Activated CD4-positive, alpha-beta memory T cell treated with anti-CD3 and anti-CD28 coated beads, Interleukin-2, amount 10 ng/mL, durations not matched to agents 7 days and 5 days (primary cell): Measurements from ENCODE around the gene USP25. TPM values are rescaled to one million over a fixed set of nuclear protein-coding genes. Genes with fewer than 3 reads are reported as not detected.
A peak's percentile ranks its signal among the peaks of the same experiment; 100 is the strongest.

Experiments used
- CTCF ChIA-PET: fragments of 350-600 bp; sonication (Branson Sonifier 250); formaldehyde crosslinking; loops from one replicate; lab custom pipeline; 2021; ENCODE audit warnings: antibody characterized with exemption, inconsistent platforms; lab: Charles Lee
- POLR2A ChIA-PET: fragments of 350-600 bp; sonication (Branson Sonifier 250); formaldehyde crosslinking; loops from one replicate; lab custom pipeline; 2021; ENCODE audit warnings: antibody characterized with exemption; lab: Charles Lee
- DNase-seq: peaks from one replicate; pipeline ENCODE4 v3.0.0-alpha.2; 2020
- H3K27ac Mint-ChIP-seq: one replicate; pipeline ENCODE4 v1.8.0; 2021; ENCODE audit warnings: mild to moderate bottlenecking, mixed read lengths
- H3K27me3 Mint-ChIP-seq: one replicate; pipeline ENCODE4 v1.8.0; 2021; ENCODE audit warnings: mixed read lengths
- H3K36me3 Mint-ChIP-seq: one replicate; pipeline ENCODE4 v1.8.0; 2021; ENCODE audit warnings: low read depth, mixed read lengths
- H3K4me1 Mint-ChIP-seq: one replicate; pipeline ENCODE4 v1.8.0; 2021; ENCODE audit warnings: mixed read lengths
- H3K4me3 Mint-ChIP-seq: one replicate; pipeline ENCODE4 v1.8.0; 2021; ENCODE audit warnings: mild to moderate bottlenecking, mixed read lengths
- H3K9me3 Mint-ChIP-seq: one replicate; pipeline ENCODE4 v1.8.0; 2021; ENCODE audit warnings: mixed read lengths
- total RNA-seq, 2 experiments: library from RNA; stranded (reverse); gene quantifications; one replicate each; pipeline ENCODE4 v1.2.3, GENCODE V29; 2021

USP25 gene, protein sequence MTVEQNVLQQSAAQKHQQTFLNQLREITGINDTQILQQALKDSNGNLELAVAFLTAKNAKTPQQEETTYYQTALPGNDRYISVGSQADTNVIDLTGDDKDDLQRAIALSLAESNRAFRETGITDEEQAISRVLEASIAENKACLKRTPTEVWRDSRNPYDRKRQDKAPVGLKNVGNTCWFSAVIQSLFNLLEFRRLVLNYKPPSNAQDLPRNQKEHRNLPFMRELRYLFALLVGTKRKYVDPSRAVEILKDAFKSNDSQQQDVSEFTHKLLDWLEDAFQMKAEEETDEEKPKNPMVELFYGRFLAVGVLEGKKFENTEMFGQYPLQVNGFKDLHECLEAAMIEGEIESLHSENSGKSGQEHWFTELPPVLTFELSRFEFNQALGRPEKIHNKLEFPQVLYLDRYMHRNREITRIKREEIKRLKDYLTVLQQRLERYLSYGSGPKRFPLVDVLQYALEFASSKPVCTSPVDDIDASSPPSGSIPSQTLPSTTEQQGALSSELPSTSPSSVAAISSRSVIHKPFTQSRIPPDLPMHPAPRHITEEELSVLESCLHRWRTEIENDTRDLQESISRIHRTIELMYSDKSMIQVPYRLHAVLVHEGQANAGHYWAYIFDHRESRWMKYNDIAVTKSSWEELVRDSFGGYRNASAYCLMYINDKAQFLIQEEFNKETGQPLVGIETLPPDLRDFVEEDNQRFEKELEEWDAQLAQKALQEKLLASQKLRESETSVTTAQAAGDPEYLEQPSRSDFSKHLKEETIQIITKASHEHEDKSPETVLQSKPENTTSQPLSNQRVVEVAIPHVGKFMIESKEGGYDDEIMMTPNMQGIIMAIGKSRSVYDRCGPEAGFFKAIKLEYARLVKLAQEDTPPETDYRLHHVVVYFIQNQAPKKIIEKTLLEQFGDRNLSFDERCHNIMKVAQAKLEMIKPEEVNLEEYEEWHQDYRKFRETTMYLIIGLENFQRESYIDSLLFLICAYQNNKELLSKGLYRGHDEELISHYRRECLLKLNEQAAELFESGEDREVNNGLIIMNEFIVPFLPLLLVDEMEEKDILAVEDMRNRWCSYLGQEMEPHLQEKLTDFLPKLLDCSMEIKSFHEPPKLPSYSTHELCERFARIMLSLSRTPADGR
- total RNA-seq, result 10 to 100 TPM; 53.5 to 61.0 TPM

DNA sequence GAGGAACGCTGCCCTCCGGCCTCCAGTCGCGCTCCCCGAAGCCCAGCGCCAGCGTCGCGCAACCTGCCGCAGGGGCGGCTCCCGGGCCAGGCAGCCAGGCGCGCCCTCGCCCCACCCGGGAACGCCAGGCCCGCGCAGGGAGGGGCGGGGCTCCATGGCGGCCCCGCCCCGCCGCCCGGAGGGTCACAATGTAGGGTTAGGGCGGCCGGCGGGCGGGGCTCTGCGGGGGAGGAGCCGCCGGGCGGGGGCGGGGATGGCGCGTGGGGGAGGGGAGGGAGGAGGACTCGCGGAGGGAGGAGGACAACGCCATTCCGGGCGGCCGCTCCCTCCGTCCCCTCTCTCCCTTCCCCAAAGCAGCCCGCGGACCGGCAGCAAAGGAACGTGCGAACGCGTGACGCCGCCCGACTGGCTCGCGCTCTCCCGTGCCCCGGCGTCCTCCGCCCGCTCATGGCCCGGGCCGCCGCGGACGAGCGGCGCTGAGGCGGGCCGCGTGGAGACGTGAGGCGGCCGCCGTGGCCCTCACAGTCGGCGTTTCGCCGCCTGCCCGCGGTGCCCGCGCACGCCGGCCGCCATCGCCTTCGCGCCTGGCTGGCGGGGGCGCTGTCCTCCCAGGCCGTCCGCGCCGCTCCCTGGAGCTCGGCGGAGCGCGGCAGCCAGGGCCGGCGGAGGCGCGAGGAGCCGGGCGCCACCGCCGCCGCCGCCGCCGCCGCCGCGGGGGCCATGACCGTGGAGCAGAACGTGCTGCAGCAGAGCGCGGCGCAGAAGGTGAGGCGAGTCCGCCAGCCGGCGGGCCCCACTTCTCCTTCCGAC, at the start of gene USP25:
Gene USP25 (plus strand): TSS at position 309 of the 810 bp plus-strand sequence. CDS start 412 bp downstream, at position 721.
- Mint-ChIP-seq H3K27ac (peak within 1 kb of the TSS; percentile 93), H3K4me1 (peaks cover 26% of the 10 kb centered on the region), H3K9me3 (no peaks in the 10 kb centered on the region), H3K4me3 (peak within 1 kb of the TSS; percentile 94), H3K36me3 (peaks cover 7% of the 10 kb centered on the region), H3K27me3 (peaks cover 9% of the 10 kb centered on the region)
- DNase-seq, result peak; percentile 90
- POLR2A ChIA-PET, result interaction anchor here (0.7 to 1.2 kb wide), 4 partner anchors 29 to 1203 kb away, joined by 3 read pairs; no protein-coding TSS in a partner anchor
- CTCF ChIA-PET, result interaction anchor here (0.8 to 1.0 kb wide), 2 partner anchors 64 to 97 kb away, joined by 5 to 8 read pairs; no protein-coding TSS in a partner anchor

DNA sequence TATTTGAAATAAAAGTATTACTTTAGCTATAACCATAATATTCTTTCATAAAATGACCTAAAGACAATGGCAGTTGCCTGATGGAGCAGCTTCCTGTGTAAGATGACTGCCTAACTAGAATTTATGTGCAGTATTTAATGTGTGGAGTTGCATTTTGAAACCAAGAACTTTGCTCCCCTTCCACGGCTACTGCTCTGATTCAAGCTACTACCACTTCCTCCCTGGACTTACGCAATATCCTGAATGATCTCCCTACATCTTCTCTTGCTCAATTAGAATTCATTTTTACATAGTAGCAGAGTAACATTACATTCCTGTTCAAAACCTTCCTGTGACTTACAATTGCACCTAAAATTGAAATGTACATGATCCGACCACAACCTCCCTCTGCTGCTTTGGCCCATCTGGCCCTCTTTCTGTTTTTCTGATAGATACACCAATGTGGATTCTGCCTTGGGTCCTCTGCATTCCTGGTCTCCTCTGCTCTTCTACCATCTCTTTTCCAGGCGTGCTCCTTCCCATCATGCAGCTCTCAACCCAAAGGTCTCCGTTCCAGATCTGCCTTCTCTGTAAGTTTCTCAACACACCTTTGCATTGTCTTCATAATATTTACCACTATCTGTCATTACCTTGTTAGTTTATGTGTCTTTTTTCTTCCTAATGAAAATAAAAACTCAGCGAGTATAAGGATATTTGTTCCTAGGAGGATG, 47.4 kb upstream of the USP25 start:
- ChIA-PET POLR2A (interaction anchor here (0.7 kb wide), 1 partner anchor 24 kb away, joined by 3 read pairs; no protein-coding TSS in a partner anchor), CTCF (no interaction called here)
- H3K36me3 Mint-ChIP-seq, result no peaks in the 10 kb centered on the region
- no peaks in the 10 kb centered on the region for H3K9me3 Mint-ChIP-seq
- DNase-seq, result no peak
- peak overlapping the region; percentile 16 for H3K27ac Mint-ChIP-seq
- H3K4me1 Mint-ChIP-seq, result peaks cover 11% of the 10 kb centered on the region
- no peak overlapping the region for H3K4me3 Mint-ChIP-seq
- H3K27me3 Mint-ChIP-seq, result peaks cover 2% of the 10 kb centered on the region

DNA sequence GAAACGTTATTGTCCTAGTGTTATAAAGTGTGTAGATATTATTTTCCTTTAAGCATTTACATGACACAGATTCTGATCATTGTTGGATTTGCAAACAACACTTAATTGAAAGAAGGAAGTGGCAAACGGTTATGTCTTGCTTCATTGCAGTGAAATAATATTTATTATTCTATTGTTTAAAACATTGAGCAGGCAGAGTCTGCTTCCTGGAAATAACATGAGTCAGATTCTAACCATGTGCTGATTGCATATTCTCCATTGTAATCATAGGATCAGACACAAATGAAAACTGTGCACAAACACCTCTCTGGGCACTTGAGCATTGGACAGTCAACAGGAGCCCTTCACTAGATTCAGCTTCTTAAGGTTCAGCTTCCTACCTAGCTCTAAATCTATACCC, 46.8 kb upstream of the USP25 start:
- Mint-ChIP-seq H3K4me1 (peaks cover 11% of the 10 kb centered on the region), H3K9me3 (no peaks in the 10 kb centered on the region), H3K36me3 (no peaks in the 10 kb centered on the region), H3K4me3 (no peak overlapping the region), H3K27ac (no peak overlapping the region), H3K27me3 (peaks cover 2% of the 10 kb centered on the region)
- POLR2A ChIA-PET, result no interaction called here
- DNase-seq, result no peak
- CTCF ChIA-PET, result no interaction called here

DNA sequence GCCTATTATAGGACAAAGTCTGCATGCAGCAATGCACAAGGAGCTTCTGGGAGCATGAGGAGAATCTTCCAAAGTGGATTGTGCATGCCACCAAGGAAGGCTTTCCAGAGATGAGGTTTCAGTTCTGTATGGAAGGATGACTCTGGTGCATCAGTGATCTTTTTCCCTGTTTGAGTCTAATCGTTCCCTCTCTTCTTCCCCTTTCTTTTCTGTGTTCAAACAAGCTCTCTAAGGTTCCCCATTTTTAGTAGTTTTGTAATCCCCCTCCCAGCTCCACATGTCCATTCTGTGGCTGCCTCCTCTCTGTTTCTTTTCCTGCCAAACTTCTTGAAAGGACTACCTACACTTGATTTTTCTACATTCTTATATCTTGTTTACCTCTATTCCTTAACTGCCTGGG, 43.3 kb upstream of the USP25 start:
- H3K36me3 Mint-ChIP-seq, result no peaks in the 10 kb centered on the region
- CTCF ChIA-PET, result no interaction called here
- H3K27ac Mint-ChIP-seq, result no peak overlapping the region
- H3K27me3 Mint-ChIP-seq, result no peaks in the 10 kb centered on the region
- DNase-seq, result no peak
- POLR2A ChIA-PET, result no interaction called here
- H3K4me3 Mint-ChIP-seq, result no peak overlapping the region
- H3K9me3 Mint-ChIP-seq, result no peaks in the 10 kb centered on the region
- H3K4me1 Mint-ChIP-seq, result peaks cover 15% of the 10 kb centered on the region

DNA sequence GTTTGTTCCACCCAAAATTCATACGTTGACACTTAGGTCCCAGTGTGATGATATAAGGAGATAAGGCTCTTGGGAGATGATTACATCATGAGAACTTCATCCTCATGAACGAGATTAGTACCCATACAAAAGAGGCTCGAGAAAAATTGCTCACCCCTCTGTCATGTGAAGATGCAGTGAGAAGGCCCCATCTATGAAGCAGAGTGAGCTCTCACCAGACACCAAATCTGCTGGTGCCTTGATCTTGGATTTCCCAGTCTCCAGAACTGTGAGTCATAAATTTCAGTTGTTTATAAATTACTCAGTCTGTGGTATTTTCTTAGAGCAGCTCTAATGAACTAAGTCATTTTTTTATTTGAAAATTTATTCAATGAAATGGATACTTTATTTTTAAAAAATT, 42.6 kb upstream of the USP25 start:
- H3K27me3 Mint-ChIP-seq, result no peaks in the 10 kb centered on the region
- DNase-seq, result no peak
- H3K9me3 Mint-ChIP-seq, result no peaks in the 10 kb centered on the region
- CTCF ChIA-PET, result no interaction called here
- no peak overlapping the region for H3K4me3 Mint-ChIP-seq
- peaks cover 12% of the 10 kb centered on the region for H3K4me1 Mint-ChIP-seq
- no peak overlapping the region for H3K27ac Mint-ChIP-seq
- no peaks in the 10 kb centered on the region for H3K36me3 Mint-ChIP-seq
- POLR2A ChIA-PET, result no interaction called here

DNA sequence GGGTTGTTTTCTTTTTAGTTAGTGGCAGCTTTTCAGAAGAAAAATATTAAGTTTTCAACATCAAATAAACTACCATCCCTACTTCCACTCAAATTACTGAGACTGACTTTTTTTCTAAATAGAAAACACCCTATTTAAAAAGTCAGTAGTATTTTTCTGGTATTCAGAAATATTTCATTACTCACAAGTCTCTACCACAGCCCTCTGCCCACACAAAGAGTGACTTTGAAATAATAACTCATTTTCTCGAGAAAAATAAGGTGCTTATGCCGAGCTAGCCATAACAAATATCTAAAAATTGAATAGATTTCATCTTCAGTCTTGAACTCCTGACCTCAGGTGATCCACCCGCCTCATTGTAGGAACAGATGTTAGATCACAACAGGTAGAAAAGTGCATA, 41.8 kb upstream of the USP25 start:
- Mint-ChIP-seq H3K36me3 (no peaks in the 10 kb centered on the region), H3K4me1 (peaks cover 5% of the 10 kb centered on the region), H3K4me3 (no peak overlapping the region), H3K9me3 (no peaks in the 10 kb centered on the region), H3K27me3 (no peaks in the 10 kb centered on the region), H3K27ac (no peak overlapping the region)
- ChIA-PET CTCF (no interaction called here), POLR2A (no interaction called here)
- no peak for DNase-seq

DNA sequence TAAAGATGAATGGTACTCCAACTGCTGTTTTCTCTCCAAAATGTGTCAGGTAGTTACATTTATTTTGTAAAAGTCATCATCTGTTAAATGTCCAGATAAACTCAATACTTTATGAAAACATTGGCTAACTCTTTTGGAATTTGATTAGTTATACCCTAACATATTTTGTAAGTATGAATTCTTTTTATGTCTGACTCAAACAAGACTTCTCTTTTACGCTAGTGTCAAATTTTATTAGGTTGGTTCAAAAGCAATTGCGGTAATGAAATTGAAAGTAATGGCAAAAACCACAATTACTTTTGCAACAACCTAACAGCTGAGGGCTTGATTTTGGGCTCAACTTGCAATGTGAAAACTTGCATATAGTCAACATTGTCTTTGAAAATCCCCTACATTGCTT, 41.0 kb upstream of the USP25 start:
- Mint-ChIP-seq H3K9me3 (no peaks in the 10 kb centered on the region), H3K36me3 (no peaks in the 10 kb centered on the region), H3K27me3 (no peaks in the 10 kb centered on the region), H3K4me1 (peaks cover 4% of the 10 kb centered on the region), H3K4me3 (no peak overlapping the region), H3K27ac (no peak overlapping the region)
- ChIA-PET POLR2A (no interaction called here), CTCF (no interaction called here)
- no peak for DNase-seq

DNA sequence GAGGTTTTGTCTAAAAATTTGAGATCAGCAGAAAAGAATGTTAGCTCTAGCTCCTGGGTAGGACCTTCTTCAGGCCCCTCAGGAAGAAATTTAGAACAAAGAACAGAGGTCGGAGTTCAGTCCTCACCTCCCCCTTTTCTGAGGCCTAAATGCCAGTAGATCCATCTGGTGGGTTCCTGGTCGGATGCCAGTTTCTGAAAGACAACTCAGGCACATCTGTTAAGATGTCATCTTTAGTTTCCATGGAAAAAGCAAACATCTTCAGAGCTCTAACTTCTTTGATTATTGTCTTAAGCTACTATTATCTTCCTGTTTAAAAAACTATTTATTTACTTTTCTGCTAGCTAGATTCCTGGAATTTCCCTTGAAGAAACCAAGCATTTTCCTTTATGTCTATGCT, 37.1 kb upstream of the USP25 start:
- no peaks in the 10 kb centered on the region for H3K9me3 Mint-ChIP-seq
- H3K27me3 Mint-ChIP-seq, result peaks cover 6% of the 10 kb centered on the region
- no peaks in the 10 kb centered on the region for H3K36me3 Mint-ChIP-seq
- POLR2A ChIA-PET, result no interaction called here
- CTCF ChIA-PET, result no interaction called here
- H3K4me3 Mint-ChIP-seq, result no peak overlapping the region
- H3K4me1 Mint-ChIP-seq, result peaks cover 4% of the 10 kb centered on the region
- no peak for DNase-seq
- no peak overlapping the region for H3K27ac Mint-ChIP-seq

DNA sequence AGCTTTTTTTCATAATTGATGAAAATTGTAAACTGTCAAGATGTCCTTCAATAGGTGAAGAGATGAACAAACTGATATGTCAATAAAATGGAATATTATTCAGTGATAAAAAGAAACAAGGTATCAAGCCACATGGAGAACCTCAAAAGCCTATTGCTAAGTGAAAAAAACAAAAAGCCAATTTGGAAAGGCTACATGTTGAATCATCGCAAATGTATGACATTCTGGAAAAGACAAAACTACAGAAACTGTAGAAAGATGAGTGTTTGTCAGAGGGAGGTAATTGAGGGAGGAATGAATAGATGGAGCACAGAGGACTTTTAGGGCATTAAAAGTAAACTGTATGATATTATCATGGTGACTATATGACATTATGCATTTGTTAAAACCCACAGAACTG, 34.5 kb upstream of the USP25 start:
- ChIA-PET POLR2A (no interaction called here), CTCF (no interaction called here)
- DNase-seq, result no peak
- H3K4me1 Mint-ChIP-seq, result no peaks in the 10 kb centered on the region
- no peaks in the 10 kb centered on the region for H3K9me3 Mint-ChIP-seq
- no peak overlapping the region for H3K27ac Mint-ChIP-seq
- H3K27me3 Mint-ChIP-seq, result peaks cover 8% of the 10 kb centered on the region
- H3K36me3 Mint-ChIP-seq, result no peaks in the 10 kb centered on the region
- H3K4me3 Mint-ChIP-seq, result no peak overlapping the region

DNA sequence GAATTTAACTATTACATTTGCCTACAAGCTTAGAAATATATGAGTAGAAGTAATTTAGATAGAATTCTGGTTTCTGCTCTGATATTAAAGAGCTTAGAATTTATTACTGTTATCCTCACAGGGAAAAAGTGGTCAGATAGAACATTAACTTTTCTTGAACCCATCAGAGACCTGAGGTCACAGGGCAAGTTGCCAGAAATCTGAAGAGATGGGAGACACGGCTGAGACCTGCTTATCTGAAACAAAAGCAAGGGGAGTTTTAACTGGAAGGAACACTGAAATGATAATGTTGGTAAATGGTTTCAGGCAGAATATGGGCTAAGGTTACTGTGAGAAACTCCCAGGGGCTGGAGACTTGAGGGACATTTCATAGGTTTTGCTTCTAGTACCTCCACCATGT, 28.0 kb upstream of the USP25 start:
- Mint-ChIP-seq H3K9me3 (no peaks in the 10 kb centered on the region), H3K4me3 (no peak overlapping the region), H3K27ac (no peak overlapping the region), H3K4me1 (no peaks in the 10 kb centered on the region), H3K27me3 (peaks cover 1% of the 10 kb centered on the region), H3K36me3 (no peaks in the 10 kb centered on the region)
- POLR2A ChIA-PET, result no interaction called here
- CTCF ChIA-PET, result no interaction called here
- no peak for DNase-seq

DNA sequence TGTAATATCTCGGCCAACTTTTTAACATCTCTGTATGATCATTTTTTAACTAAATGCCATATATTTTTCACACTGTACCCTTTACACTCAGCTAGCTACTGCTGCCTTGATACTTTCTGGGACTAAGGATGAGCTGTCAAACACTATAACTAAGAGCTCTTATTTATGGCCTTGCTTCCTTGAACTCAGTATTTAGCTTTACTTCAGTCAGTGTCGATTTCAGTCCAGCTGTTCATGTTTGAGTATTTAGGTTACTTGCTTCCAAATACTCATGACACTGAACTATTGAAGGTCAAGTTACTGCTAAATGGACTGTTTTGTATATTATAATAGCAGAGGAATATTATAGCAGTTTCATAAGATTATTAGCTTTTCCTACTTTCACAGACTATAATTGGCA, 25.9 kb upstream of the USP25 start:
- POLR2A ChIA-PET, result no interaction called here

DNA sequence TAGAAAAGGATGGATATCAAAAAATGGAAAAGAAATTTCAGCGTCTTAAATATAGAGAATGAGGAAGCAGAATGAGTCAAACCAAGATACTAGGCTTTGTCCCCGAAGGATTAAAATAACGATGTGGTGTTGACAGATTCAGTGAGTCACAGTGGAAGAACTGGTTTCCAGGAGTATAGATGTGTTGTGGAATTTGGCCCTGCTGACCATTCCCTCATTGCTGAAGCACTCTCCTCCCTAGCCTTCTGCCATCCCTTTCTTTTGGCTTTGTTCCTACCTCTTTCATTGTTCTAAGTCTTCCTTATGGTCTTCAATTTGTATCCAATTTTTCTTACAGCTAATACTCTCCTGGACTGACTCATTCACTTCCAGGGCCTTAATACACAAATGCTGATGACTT, 23.1 kb upstream of the USP25 start:
- H3K4me1 Mint-ChIP-seq, result no peaks in the 10 kb centered on the region
- peaks cover 4% of the 10 kb centered on the region for H3K27me3 Mint-ChIP-seq
- no peaks in the 10 kb centered on the region for H3K9me3 Mint-ChIP-seq
- H3K27ac Mint-ChIP-seq, result no peak overlapping the region
- no peak for DNase-seq
- CTCF ChIA-PET, result no interaction called here
- no peaks in the 10 kb centered on the region for H3K36me3 Mint-ChIP-seq
- POLR2A ChIA-PET, result no interaction called here
- no peak overlapping the region for H3K4me3 Mint-ChIP-seq

More for the DNA sequence above, 25.9 kb upstream of the USP25 start:
- Mint-ChIP-seq H3K4me1 (no peaks in the 10 kb centered on the region), H3K27me3 (no peaks in the 10 kb centered on the region), H3K27ac (no peak overlapping the region), H3K4me3 (no peak overlapping the region), H3K9me3 (no peaks in the 10 kb centered on the region), H3K36me3 (no peaks in the 10 kb centered on the region)
- CTCF ChIA-PET, result interaction anchor here (0.6 kb wide), 1 partner anchor 35 kb away, joined by 4 read pairs; no protein-coding TSS in a partner anchor
- no peak for DNase-seq
